Measurements from ENCODE around the gene WFIKKN1. TPM values are rescaled to one million over a fixed set of nuclear protein-coding genes. Genes with fewer than 3 reads are reported as not detected.

WFIKKN1 gene
- total and polyA plus RNA-seq, 2 of the 13 experiments (the other 11 are each of a cell fraction or from before 2014, with no cell fraction given) = 1.7 to 4.9 TPM

DNA sequence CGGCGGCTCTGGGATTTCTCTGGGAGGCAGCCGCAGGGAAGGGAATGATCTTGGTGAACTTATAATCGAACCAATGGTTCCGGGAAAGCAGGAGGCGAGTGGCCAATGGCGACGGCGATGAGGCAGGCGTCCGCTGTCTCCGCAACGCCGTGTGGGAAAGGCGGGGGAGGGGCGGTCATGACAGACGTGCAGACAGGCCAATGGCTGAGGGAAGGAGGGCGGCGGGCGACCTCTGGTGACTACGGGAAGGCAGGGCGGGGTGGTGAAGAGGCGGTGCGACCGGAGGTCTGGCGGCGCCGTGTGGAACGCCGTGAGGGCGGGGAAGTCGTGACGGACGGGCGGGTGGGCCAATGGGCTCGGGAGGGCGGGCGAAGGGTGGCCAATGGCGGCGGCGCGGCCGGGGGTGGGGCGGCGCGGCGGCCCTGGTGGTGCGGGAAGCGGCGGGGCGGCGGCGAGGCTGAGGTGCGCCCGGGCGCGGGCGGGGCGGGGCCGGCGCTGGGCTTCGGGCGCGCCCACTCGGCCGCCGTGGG, 41.1 kb upstream of the WFIKKN1 start, which contains the start of gene RAB40C (continued):
- TF ChIP-seq, protein P1, sequence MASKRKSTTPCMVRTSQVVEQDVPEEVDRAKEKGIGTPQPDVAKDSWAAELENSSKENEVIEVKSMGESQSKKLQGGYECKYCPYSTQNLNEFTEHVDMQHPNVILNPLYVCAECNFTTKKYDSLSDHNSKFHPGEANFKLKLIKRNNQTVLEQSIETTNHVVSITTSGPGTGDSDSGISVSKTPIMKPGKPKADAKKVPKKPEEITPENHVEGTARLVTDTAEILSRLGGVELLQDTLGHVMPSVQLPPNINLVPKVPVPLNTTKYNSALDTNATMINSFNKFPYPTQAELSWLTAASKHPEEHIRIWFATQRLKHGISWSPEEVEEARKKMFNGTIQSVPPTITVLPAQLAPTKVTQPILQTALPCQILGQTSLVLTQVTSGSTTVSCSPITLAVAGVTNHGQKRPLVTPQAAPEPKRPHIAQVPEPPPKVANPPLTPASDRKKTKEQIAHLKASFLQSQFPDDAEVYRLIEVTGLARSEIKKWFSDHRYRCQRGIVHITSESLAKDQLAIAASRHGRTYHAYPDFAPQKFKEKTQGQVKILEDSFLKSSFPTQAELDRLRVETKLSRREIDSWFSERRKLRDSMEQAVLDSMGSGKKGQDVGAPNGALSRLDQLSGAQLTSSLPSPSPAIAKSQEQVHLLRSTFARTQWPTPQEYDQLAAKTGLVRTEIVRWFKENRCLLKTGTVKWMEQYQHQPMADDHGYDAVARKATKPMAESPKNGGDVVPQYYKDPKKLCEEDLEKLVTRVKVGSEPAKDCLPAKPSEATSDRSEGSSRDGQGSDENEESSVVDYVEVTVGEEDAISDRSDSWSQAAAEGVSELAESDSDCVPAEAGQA (IDR thresholded peaks at IDR 0.05; ENCODE audit: low read depth) = no peak
- TF ChIP-seq, protein P1 (CRISPR knock-in tag; IDR thresholded peaks at IDR 0.05; ENCODE audit: borderline replicate concordance) = no peak
- TF ChIP-seq ZMYM3 (CRISPR knock-in tag; IDR thresholded peaks at IDR 0.05) (no peak), ZNF615 (CRISPR knock-in tag; IDR thresholded peaks at IDR 0.05; ENCODE audit: borderline replicate concordance) (no peak), PLRG1 (conservative IDR thresholded peaks at IDR 0.05) (no peak), ZNF761 (CRISPR knock-in tag; conservative IDR thresholded peaks at IDR 0.05) (no peak), KDM6A (CRISPR knock-in tag; IDR thresholded peaks at IDR 0.05; ENCODE audit: low read depth) (no peak), SUZ12 (IDR thresholded peaks at IDR 0.05; ENCODE audit: low read depth, low read length) (no peak), PHF20 (CRISPR knock-in tag; IDR thresholded peaks at IDR 0.05) (no peak), PHB2 (IDR thresholded peaks at IDR 0.05; ENCODE audit: partially characterized antibody) (no peak), HMG20A (CRISPR knock-in tag; IDR thresholded peaks at IDR 0.05; ENCODE audit: borderline replicate concordance) (no peak), ZNF772 (CRISPR knock-in tag; IDR thresholded peaks at IDR 0.05) (no peak), ZFP36L2 (CRISPR knock-in tag; IDR thresholded peaks at IDR 0.05) (no peak), EP300 (IDR thresholded peaks at IDR 0.05; ENCODE audit: low read depth in 2 of 2, low read length in 2 of 2) (no peak), EP300 (CRISPR knock-in tag; IDR thresholded peaks at IDR 0.05; ENCODE audit: borderline replicate concordance) (no peak), JUN (CRISPR knock-in tag; IDR thresholded peaks at IDR 0.05) (no peak), GFI1 (CRISPR knock-in tag; IDR thresholded peaks at IDR 0.05; ENCODE audit: borderline replicate concordance) (no peak), ZNF138 (CRISPR knock-in tag; IDR thresholded peaks at IDR 0.05; ENCODE audit: low read depth) (no peak; the same call in 1 of the 2 replicates), ZNF598 (CRISPR knock-in tag; IDR thresholded peaks at IDR 0.05; ENCODE audit: borderline replicate concordance) (no peak), SMAD3 (CRISPR knock-in tag; IDR thresholded peaks at IDR 0.05) (no peak), ZFX (CRISPR knock-in tag; IDR thresholded peaks at IDR 0.05; ENCODE audit: low read depth) (no peak), ZNF737 (CRISPR knock-in tag; IDR thresholded peaks at IDR 0.05; ENCODE audit: borderline replicate concordance) (no peak), CREB1 (IDR thresholded peaks at IDR 0.05) (peak; percentile 85), CREB1 (CRISPR knock-in tag; IDR thresholded peaks at IDR 0.05) (no peak; the same call in 1 of the 2 replicates), HOXA7 (CRISPR knock-in tag; IDR thresholded peaks at IDR 0.05) (no peak), NFRKB (IDR thresholded peaks at IDR 0.05) (no peak)
- TF ChIP-seq, protein P2, sequence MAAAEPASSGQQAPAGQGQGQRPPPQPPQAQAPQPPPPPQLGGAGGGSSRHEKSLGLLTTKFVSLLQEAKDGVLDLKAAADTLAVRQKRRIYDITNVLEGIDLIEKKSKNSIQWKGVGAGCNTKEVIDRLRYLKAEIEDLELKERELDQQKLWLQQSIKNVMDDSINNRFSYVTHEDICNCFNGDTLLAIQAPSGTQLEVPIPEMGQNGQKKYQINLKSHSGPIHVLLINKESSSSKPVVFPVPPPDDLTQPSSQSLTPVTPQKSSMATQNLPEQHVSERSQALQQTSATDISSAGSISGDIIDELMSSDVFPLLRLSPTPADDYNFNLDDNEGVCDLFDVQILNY (CRISPR knock-in tag; conservative IDR thresholded peaks at IDR 0.05) = no peak
- TF ChIP-seq, protein P3, sequence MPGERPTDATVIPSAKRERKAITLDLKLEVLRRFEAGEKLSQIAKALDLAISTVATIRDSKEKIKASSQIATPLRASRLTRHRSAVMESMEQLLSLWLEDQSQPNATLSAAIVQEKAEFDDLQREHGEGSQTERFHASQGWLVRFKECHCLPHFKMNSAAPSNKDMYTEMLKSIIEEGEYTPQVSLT (CRISPR knock-in tag; IDR thresholded peaks at IDR 0.05; ENCODE audit: borderline replicate concordance, low read depth) = no peak
